ENCODE results near the gene VAV3.

Gene VAV3

DNA sequence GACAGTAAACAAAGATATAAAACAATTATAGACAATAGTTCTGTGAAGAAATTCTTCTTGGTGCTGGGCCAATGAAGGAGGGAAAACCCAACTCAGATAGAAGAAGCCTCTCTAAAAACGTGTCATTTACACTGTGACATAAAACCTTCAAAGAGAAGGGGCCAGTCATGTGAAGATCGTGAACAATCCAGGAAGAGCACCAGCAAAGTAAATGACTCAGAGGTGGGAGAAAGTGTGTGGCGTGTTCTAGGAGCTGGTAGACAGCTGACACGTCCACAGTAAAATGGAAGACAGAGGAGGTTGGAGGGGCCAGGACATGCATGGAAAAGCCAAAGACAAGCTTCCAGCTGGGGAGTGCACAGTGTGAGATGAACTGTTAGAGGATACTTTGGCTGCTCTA, 143.6 kb downstream of the VAV3 start:
- no peak for TF ChIP-seq ZFX (IDR thresholded peaks at IDR 0.05; ENCODE audit: borderline replicate concordance)
- TF ChIP-seq, protein P1, sequence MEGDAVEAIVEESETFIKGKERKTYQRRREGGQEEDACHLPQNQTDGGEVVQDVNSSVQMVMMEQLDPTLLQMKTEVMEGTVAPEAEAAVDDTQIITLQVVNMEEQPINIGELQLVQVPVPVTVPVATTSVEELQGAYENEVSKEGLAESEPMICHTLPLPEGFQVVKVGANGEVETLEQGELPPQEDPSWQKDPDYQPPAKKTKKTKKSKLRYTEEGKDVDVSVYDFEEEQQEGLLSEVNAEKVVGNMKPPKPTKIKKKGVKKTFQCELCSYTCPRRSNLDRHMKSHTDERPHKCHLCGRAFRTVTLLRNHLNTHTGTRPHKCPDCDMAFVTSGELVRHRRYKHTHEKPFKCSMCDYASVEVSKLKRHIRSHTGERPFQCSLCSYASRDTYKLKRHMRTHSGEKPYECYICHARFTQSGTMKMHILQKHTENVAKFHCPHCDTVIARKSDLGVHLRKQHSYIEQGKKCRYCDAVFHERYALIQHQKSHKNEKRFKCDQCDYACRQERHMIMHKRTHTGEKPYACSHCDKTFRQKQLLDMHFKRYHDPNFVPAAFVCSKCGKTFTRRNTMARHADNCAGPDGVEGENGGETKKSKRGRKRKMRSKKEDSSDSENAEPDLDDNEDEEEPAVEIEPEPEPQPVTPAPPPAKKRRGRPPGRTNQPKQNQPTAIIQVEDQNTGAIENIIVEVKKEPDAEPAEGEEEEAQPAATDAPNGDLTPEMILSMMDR (IDR thresholded peaks at IDR 0.05), result no peak
- no peak overlapping the region for H3K27ac ChIP-seq

DNA sequence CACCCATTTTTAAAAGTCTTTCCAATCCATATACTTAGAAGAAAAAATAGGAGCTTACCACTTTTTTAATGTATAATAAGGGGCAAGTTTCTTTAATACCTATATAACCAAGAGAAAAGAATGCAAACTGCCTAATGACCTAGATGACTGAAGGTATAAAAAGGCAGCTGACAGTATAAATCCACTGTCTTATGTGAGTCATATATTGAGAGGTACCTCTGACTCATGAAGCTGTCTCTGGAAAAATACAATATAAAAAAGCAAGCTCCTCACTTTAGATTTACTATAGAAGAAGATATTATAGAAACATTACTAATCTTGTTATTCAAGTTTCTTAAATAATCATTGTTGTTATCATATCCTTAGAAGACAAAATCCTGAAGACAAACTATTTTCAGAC, 144.2 kb downstream of the VAV3 start:
- no peak overlapping the region for H3K27ac ChIP-seq
- TF ChIP-seq, protein P1 (IDR thresholded peaks at IDR 0.05), result no peak
- no peak for TF ChIP-seq ZFX (IDR thresholded peaks at IDR 0.05; ENCODE audit: borderline replicate concordance)

DNA sequence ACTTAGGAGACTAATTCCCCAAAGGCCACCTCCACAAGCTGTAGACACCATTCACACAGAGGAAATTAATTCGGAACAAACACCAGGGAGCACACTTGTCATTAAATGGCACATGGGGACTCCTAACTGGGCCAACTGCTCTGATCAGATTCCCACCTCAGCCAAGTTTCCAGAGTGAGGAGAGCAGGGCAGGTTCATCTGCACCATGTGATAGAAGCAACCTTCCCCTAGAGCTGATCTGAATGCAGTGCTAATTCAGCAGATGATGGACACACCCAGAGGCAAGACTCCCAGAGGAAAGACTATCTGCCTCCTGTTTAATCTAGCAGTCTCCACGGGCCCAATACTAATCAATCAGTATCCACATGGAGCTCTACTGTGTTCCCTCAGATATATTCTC, 147.0 kb downstream of the VAV3 start:
- no peak for TF ChIP-seq ZFX (IDR thresholded peaks at IDR 0.05; ENCODE audit: borderline replicate concordance)
- TF ChIP-seq, protein P1 (IDR thresholded peaks at IDR 0.05), result no peak
- no peak overlapping the region for H3K27ac ChIP-seq

- TF ChIP-seq ZFX (IDR thresholded peaks at IDR 0.05; ENCODE audit: borderline replicate concordance), result no peak
- TF ChIP-seq, protein P1 (IDR thresholded peaks at IDR 0.05), result no peak
- H3K27ac ChIP-seq, result no peak overlapping the region
Measured at GRCh38 chr1:107817206-107817605, 147.8 kb downstream of the VAV3 start.

DNA sequence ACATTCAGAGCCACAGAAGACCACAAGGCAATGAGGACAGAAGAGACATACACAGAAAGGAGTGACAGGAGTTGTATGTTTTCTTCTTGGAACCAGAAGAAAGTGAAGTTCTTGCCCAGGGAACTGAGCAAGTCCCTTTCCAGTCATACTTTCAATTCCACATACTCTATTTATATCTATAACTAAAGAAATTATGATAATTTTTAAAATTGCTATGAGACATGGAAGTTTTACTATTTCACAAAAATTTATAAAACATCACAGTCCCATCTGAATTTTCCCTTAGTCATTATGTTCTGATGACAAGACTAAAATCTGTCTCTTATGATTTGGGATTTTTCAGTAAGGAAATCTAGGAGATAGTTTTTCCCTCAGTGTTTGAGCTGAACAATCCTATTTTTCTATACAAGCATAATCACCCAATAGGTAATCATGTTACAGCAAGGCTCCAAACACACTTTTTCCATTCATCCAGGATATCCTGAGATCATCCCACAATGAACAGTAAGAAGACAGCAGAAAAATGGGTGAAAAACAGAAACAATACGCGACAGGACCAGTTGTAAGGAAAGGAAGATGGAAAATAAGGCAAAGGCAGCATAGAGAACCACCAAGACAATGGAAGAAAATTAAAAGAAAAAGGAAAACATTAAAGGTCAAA, 154.6 kb downstream of the VAV3 start:
- no peak overlapping the region for H3K27ac ChIP-seq

GRCh38 chr1:107807855-107808254, 157.1 kb downstream of the VAV3 start:
- TF ChIP-seq, protein P1 (IDR thresholded peaks at IDR 0.05), result no peak
- TF ChIP-seq ZFX (IDR thresholded peaks at IDR 0.05; ENCODE audit: borderline replicate concordance), result no peak
- no peak overlapping the region for H3K27ac ChIP-seq

More for the DNA sequence above, 154.6 kb downstream of the VAV3 start:
- TF ChIP-seq, protein P1 (IDR thresholded peaks at IDR 0.05), result no peak
- no peak for TF ChIP-seq ZFX (IDR thresholded peaks at IDR 0.05; ENCODE audit: borderline replicate concordance)

DNA sequence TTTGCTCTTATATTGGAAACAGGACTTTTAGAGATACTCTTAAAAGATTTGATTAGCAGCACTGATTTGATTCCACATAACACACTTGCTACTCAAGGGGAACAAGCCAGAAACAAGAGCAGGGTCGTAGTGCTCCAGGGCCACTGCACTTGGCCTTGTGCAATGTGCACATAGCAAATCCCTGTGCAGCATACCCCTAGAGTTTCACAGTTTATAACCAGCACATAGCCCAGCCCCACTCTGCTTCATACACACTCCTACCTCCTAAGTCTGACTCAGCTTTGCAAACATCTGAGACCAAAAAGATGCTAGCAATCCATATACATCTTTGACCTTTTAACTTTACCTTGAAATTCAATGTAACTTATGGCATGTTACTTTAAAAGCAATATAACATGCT, 157.6 kb downstream of the VAV3 start:
- H3K27ac ChIP-seq, result no peak overlapping the region

More for the DNA sequence above, 157.6 kb downstream of the VAV3 start:
- TF ChIP-seq, protein P1 (IDR thresholded peaks at IDR 0.05), result no peak
- TF ChIP-seq ZFX (IDR thresholded peaks at IDR 0.05; ENCODE audit: borderline replicate concordance), result no peak

Measured in 22Rv1 (cell line).